Loucy (cell line): ENCODE data around the gene HNRNPUL2.
"Not testable (repeated sequence)": the region's sequence is repeated elsewhere in the genome, so short reads cannot be mapped to it uniquely, and the experiment has no call there.

Experiments used
- H2AFZ ChIP-seq: fragments of 200-600 bp; sonication (generic); 2 replicates; pipeline ENCODE4 v1.6.0; 2016; ENCODE audit warnings: antibody characterized with exemption, mild to moderate bottlenecking, low read length, moderate library complexity
- H3F3A ChIP-seq: fragments of 200-600 bp; 2 replicates; pipeline ENCODE4 v1.6.0; 2016; ENCODE audit warnings: antibody characterized with exemption, low read depth, mild to moderate bottlenecking
- H3K27me3 ChIP-seq: fragments of 200-600 bp; sonication (generic); 2 replicates; pipeline ENCODE4 v1.6.1; 2014; ENCODE audit warnings: low read length, mild to moderate bottlenecking; ENCODE audit not compliant: insufficient read depth, poor library complexity, severe bottlenecking
- H3K36me3 ChIP-seq: fragments of 200-600 bp; sonication (generic); 2 replicates; pipeline ENCODE4 v1.6.1; 2016; ENCODE audit warnings: low read length; ENCODE audit not compliant: insufficient read depth
- H3K4me1 ChIP-seq: fragments of 200-600 bp; sonication (generic); 2 replicates; pipeline ENCODE4 v1.5.1; 2014; ENCODE audit warnings: low read length, mild to moderate bottlenecking; ENCODE audit not compliant: insufficient read depth, poor library complexity, severe bottlenecking
- H3K4me2 ChIP-seq: fragments of 200-600 bp; sonication (generic); 2 replicates; pipeline ENCODE4 v1.6.0; 2014; ENCODE audit warnings: antibody characterized with exemption, low read length, low read depth, mild to moderate bottlenecking; ENCODE audit not compliant: poor library complexity, severe bottlenecking
- H3K4me3 ChIP-seq: fragments of 200-600 bp; sonication (generic); 2 replicates; pipeline ENCODE4 v1.5.1; 2014; ENCODE audit warnings: low read length, mild to moderate bottlenecking, mixed read lengths; ENCODE audit not compliant: poor library complexity, severe bottlenecking
- H3K79me2 ChIP-seq: fragments of 200-600 bp; sonication (generic); 2 replicates; pipeline ENCODE4 v1.6.1; 2014; ENCODE audit warnings: low read length; ENCODE audit not compliant: insufficient read depth
- H3K9ac ChIP-seq: fragments of 200-600 bp; sonication (generic); 2 replicates; pipeline ENCODE4 v1.6.0; 2014; ENCODE audit warnings: mild to moderate bottlenecking, low read depth, low read length, moderate library complexity; ENCODE audit not compliant: poor library complexity, severe bottlenecking
- H3K9me2 ChIP-seq: fragments of 200-600 bp; sonication (generic); replicated peaks from 2 replicates; pipeline ENCODE4 v1.6.1; 2016; ENCODE audit warnings: low read depth, low read length, mixed read lengths
- H3K9me3 ChIP-seq: fragments of 200-600 bp; sonication (generic); 2 replicates; pipeline ENCODE4 v1.6.1; 2014; ENCODE audit warnings: mild to moderate bottlenecking, antibody characterized with exemption, low read length, low read depth; ENCODE audit not compliant: insufficient read depth
- H4K20me1 ChIP-seq: fragments of 200-600 bp; sonication (generic); 2 replicates; pipeline ENCODE4 v1.6.0; 2014; ENCODE audit warnings: antibody characterized with exemption, low read length, mild to moderate bottlenecking; ENCODE audit not compliant: insufficient read depth, poor library complexity, severe bottlenecking
- CTCF ChIP-seq: fragments of 200-600 bp; sonication (generic); conservative IDR thresholded peaks from 2 replicates; pipeline ENCODE4 v1.5.1; 2014; ENCODE audit warnings: mild to moderate bottlenecking, antibody characterized with exemption, low read length
- EZH2phosphoT487 ChIP-seq: fragments of 200-600 bp; IDR thresholded peaks from 2 replicates; pipeline ENCODE4 v1.6.1; 2018; ENCODE audit warnings: antibody characterized with exemption, mild to moderate bottlenecking, moderate library complexity, borderline replicate concordance

Gene HNRNPUL2

GRCh38 chr11:62752994-62753735 is 25.9 kb upstream of the HNRNPUL2 start:
- TF ChIP-seq EZH2phosphoT487 (no peak), CTCF (no peak)
- Histone ChIP-seq H3K27me3 (no peaks in the 10 kb centered on the region), H3K9me2 (no peaks in the 10 kb centered on the region), H3F3A (no peaks in the 10 kb centered on the region), H3K4me2 (peak overlapping the region; percentile 84), H3K4me3 (peak overlapping the region; percentile 78), H3K4me1 (peaks cover 17% of the 10 kb centered on the region), H2AFZ (no peak overlapping the region; the same call in 1 of the 2 replicates), H3K36me3 (no peaks in the 10 kb centered on the region), H3K79me2 (peaks cover 19% of the 10 kb centered on the region; the same call in 1 of the 2 replicates), H3K9ac (peak overlapping the region; percentile 72), H4K20me1 (peaks cover 5% of the 10 kb centered on the region), H3K9me3 (no peaks in the 10 kb centered on the region)

GRCh38 chr11:62752177-62752785 is 25.0 kb upstream of the HNRNPUL2 start:
- no peaks in the 10 kb centered on the region for H3K9me3 ChIP-seq
- no peak overlapping the region for H2AFZ ChIP-seq
- no peaks in the 10 kb centered on the region for H3F3A ChIP-seq
- peaks cover 5% of the 10 kb centered on the region for H4K20me1 ChIP-seq
- no peaks in the 10 kb centered on the region for H3K36me3 ChIP-seq
- TF ChIP-seq EZH2phosphoT487 (no peak), CTCF (no peak)
- peaks cover 17% of the 10 kb centered on the region for H3K4me1 ChIP-seq
- peaks cover 19% of the 10 kb centered on the region; the same call in 1 of the 2 replicates for H3K79me2 ChIP-seq
- peak overlapping the region; percentile 84 for H3K4me2 ChIP-seq
- H3K4me3 ChIP-seq: no peak overlapping the region
- no peaks in the 10 kb centered on the region for H3K27me3 ChIP-seq
- no peaks in the 10 kb centered on the region for H3K9me2 ChIP-seq
- H3K9ac ChIP-seq: peak overlapping the region; percentile 72

- H3K36me3 ChIP-seq, H3K9ac ChIP-seq, H2AFZ ChIP-seq, H3K4me3 ChIP-seq, H4K20me1 ChIP-seq, H3F3A ChIP-seq, H3K9me2 ChIP-seq, H3K4me2 ChIP-seq, H3K27me3 ChIP-seq, H3K9me3 ChIP-seq: not testable (repeated sequence)
- Histone ChIP-seq H3K4me1 (peaks cover 17% of the 10 kb centered on the region), H3K79me2 (peaks cover 19% of the 10 kb centered on the region; the same call in 1 of the 2 replicates)
Observed at GRCh38 chr11:62749931-62750330, 22.7 kb upstream of the HNRNPUL2 start.
